ENCODE results near the gene FOXC2. TPM values are rescaled to one million over a fixed set of nuclear protein-coding genes. Genes with fewer than 3 reads are reported as not detected.
"Not testable (repeated sequence)": the region's sequence is repeated elsewhere in the genome, so short reads cannot be mapped to it uniquely, and the experiment has no call there.

Gene FOXC2
- total RNA-seq, 1 donor from 2014 or later = 0.62 TPM

- DNase-seq = no peak
Measured at GRCh38 chr16:86573646-86574508, 7.2 kb downstream of the FOXC2 start.

- DNase-seq = no peak
Measured at GRCh38 chr16:86574646-86575045, 8.0 kb downstream of the FOXC2 start.

GRCh38 chr16:86575095-86575685 lies 8.6 kb downstream of the FOXC2 start:
- no peak for DNase-seq

- DNase-seq = no peak
Measured at GRCh38 chr16:86575754-86576557, 9.3 kb downstream of the FOXC2 start.

- DNase-seq = no peak
Measured at GRCh38 chr16:86576591-86577313, 10.1 kb downstream of the FOXC2 start.

- DNase-seq = no peak
Measured at GRCh38 chr16:86577314-86577971, 10.8 kb downstream of the FOXC2 start.

GRCh38 chr16:86578061-86578599 lies 11.5 kb downstream of the FOXC2 start, which contains the start of gene FOXL1:
Gene FOXL1 (plus strand): TSS chr16:86578549. CDS start chr16:86578724, 175 bp downstream.
- no peak for DNase-seq

GRCh38 chr16:86578611-86579267 lies 12.1 kb downstream of the FOXC2 start:
- no peak for DNase-seq

GRCh38 chr16:86579268-86580062 lies 12.8 kb downstream of the FOXC2 start:
- no peak for DNase-seq

GRCh38 chr16:86580063-86580790 lies 13.6 kb downstream of the FOXC2 start:
- DNase-seq = no peak

- DNase-seq = no peak
Measured at GRCh38 chr16:86580791-86581170, 14.2 kb downstream of the FOXC2 start.

- DNase-seq = no peak
Measured at GRCh38 chr16:86581458-86581857, 14.8 kb downstream of the FOXC2 start.

- no peak for DNase-seq
Measured at GRCh38 chr16:86584071-86584685, 17.5 kb downstream of the FOXC2 start.

GRCh38 chr16:86584726-86585721 lies 18.4 kb downstream of the FOXC2 start:
- DNase-seq = no peak

GRCh38 chr16:86585821-86586611 lies 19.4 kb downstream of the FOXC2 start:
- DNase-seq = no peak

GRCh38 chr16:86587487-86587886 lies 20.9 kb downstream of the FOXC2 start:
- DNase-seq = no peak

GRCh38 chr16:86587955-86588354 lies 21.3 kb downstream of the FOXC2 start:
- not testable (repeated sequence) for DNase-seq
